HG02642 (cell line): ENCODE measurements around the gene NUCB2.
"Not testable (repeated sequence)": the region's sequence is repeated elsewhere in the genome, so short reads cannot be mapped to it uniquely, and the experiment has no call there.

Experiments
- ATAC-seq: cut with Tn5 transposase; IDR thresholded peaks from one replicate; pipeline ENCODE4 v1.9.1; 2021; ENCODE audit warnings: mild to moderate bottlenecking; ENCODE audit not compliant: unreplicated experiment, poor library complexity

NUCB2 gene

DNA sequence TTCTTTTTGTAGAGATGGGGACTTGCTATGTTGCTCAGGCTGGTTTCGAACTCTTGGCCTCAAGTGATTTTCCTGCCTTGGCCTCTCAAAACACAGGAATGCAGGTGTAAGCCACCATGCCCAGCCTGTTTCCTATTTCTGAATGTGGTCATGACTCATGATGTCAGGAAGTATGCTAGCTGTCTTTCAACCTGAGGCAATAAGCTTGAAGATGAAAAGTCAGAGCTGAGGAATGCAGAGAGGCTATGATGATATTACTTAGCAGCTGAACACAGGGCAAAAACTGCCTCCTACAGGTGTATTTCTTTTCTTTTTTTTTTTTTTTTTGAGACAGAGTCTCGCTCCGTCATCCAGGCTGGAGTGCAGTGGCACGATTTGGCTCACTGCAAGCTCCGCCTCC, 9.0 kb upstream of the NUCB2 start:
- ATAC-seq, result no peak

DNA sequence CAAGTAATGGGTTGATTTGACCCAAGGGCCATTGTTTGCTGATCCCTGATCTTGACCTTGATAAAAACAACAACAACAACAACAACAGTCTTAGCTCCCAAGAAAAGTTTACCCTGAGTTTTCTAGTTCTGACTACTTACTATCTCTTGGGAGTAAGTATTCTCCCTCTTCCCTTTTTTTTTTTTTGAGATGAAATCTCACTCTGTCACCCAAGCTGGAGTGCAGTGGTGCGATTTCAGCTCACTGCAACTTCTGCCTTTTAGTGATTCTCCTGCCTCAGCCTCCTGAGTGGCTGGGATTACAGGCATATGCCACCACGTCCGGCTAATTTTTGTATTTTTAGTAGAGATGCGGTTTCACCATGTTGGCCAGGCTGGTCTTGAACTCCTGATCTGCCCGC, 8.0 kb upstream of the NUCB2 start:
- ATAC-seq, result not testable (repeated sequence)

DNA sequence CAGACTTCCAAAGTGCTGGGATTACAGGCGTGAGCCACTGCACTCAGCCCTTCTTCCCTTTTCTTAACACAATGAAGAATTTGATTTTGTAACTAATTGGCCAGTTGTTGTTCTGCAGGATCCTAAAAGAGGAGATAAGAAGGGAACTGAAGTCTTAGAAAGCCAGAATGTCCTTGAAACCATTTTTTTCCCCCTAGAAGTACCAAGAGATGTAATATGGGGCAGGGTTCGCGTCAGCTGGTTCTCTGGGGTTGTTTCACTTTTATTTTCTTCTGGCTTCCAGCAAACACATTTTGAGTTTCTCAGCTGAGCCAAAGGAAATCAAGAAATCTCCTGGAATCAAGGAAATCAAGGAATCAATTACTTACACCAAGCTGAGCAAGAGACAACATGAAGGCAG, 7.6 kb upstream of the NUCB2 start:
- no peak for ATAC-seq

DNA sequence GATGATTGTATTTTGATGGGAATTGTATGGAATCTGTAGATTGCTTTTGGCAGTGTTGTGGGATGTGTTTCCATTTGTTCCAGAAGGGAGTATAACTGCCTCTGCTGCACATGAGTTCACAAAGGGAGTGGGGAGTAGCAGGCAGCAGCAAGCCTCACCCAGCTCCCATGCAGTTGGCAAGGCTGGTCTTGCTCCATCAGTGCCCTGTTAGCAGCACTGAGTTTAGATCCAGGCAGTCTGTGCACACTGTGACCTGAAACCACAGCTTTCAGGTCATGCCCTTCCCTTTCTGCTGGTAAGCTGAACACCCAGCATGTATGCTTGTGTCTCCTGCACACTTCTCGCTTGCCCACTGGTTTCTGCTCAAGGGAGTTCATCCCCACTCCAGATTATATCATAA, 3.7 kb upstream of the NUCB2 start:
- no peak for ATAC-seq

GRCh38 chr11:17273211-17273610, 3.3 kb upstream of the NUCB2 start:
- no peak for ATAC-seq

DNA sequence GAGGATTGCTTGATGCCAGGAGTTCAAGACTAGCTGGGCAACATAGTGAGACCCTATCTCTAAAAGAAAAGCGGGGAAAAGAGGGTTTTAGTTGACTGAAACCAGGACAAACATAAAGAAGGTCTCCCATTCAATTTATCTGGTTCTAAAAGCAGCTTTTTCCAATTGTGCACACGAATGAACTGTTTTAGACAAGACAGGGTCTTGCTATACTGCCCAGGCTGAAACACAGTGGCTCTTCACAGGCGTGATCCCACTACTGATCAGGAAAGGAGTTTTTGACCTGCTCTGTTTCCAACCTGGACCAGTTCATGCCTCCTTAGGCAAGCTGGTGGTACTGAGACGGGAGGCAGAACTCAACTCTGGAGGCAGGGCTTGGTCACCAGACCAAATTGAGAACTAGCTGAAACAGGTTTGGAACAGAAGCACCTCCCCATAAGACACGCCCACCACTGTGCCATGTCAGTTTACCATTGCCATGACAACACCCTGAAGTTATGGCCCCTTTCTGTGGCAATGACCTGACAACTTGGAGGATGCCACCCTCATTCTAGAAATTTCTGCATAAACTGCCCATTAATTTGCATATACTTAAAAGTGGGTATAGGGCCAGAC, 2.8 kb upstream of the NUCB2 start:
- no peak for ATAC-seq

- no peak for ATAC-seq
Observed at GRCh38 chr11:17275400-17276235, 921 bp upstream of the NUCB2 start.

DNA sequence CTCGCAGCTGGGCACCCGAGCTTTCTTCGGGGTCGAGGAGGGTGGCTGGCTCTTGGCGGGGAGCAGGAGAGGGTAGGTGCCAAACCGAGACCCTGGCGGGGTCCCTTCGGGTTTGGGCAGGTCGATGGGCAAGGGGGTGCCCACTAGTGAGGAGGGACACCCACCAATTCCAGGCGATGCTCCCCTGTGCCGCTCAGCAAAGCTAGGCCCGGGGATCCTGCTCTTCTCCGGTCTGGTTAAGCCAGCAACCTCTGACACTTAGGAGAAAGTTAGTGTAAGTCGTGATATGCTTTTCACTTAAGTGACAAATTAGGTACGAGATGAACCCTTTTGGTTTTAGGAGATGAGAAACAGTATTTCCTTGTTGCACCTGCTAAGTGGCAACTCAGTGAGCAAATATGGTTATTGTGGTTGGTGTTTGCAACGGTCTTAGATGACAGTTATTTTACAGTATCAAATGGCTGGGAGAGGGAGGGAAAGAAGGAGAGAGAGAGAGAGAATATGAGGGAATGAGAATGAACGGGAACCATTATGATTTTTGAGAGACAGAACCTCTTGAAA, 565 bp downstream of the NUCB2 start:
- peak; percentile 17 for ATAC-seq

GRCh38 chr11:17280494-17281127, 4.1 kb downstream of the NUCB2 start:
- ATAC-seq, result no peak

DNA sequence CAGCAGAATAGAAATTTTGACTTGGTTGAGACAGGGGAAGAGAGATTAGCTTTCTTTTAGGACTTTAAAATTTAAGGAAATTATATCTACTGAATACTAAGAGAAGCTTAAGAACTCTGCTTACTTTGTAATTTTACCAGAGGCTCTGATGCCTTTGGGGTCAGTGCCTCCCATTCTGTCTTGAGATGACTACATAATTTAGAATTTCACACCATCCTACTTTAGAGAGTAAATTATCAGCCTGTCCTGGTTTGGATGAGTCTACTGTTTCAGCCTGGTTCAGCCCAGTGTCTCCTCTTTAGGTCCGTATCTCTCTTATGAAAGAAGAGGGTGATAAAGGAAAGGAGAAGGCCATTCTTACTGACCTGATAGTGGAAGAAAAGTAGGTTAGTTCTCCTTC, 9.8 kb downstream of the NUCB2 start:
- ATAC-seq, result no peak

DNA sequence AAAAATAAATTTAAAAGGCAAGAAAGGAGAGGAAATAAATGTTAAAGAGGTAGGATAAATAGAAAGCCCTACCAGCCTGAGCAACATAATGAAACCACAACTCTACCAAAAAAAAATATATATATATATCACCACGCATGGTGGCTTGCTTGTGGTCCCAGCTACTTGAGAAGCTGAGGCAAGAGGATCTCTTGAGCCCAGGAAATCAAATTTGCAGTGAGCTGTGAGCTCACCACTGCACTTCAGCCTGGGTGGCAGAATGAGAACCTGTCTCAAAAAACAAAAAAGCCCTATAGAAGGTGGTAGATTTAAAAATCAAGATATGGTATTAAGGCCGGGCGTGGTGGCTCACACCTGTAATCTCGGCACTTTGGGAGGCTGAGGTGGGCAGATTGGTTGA, 10.5 kb downstream of the NUCB2 start:
- ATAC-seq, result no peak

GRCh38 chr11:17291710-17292109, 15.2 kb downstream of the NUCB2 start:
- no peak for ATAC-seq

DNA sequence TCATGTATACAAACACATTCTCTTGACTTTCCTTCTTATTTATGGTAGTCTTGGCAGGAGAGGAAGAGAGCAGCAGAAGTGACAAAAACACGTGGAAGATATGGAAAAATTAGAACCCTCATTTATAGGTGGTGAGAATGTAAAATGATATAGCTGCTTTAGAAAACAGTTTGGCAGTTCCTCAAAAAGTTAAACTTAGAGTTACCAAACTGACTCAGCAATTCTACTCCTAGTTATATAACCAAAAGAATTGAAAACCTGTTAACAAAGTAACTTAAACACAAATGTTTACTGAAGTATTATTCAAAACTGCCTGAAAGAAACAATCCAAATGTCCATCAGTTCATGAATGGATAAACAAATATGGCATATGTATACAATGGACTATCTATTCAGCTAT, 16.8 kb downstream of the NUCB2 start:
- ATAC-seq, result no peak

- peak; percentile 54 for ATAC-seq
Observed at GRCh38 chr11:17294033-17294432, 17.5 kb downstream of the NUCB2 start.

- ATAC-seq, result no peak
Observed at GRCh38 chr11:17296852-17297559, 20.5 kb downstream of the NUCB2 start.

- peak; percentile 85 for ATAC-seq
Observed at GRCh38 chr11:17298302-17298701, 21.8 kb downstream of the NUCB2 start.

GRCh38 chr11:17300372-17300771, 23.8 kb downstream of the NUCB2 start:
- ATAC-seq, result no peak

DNA sequence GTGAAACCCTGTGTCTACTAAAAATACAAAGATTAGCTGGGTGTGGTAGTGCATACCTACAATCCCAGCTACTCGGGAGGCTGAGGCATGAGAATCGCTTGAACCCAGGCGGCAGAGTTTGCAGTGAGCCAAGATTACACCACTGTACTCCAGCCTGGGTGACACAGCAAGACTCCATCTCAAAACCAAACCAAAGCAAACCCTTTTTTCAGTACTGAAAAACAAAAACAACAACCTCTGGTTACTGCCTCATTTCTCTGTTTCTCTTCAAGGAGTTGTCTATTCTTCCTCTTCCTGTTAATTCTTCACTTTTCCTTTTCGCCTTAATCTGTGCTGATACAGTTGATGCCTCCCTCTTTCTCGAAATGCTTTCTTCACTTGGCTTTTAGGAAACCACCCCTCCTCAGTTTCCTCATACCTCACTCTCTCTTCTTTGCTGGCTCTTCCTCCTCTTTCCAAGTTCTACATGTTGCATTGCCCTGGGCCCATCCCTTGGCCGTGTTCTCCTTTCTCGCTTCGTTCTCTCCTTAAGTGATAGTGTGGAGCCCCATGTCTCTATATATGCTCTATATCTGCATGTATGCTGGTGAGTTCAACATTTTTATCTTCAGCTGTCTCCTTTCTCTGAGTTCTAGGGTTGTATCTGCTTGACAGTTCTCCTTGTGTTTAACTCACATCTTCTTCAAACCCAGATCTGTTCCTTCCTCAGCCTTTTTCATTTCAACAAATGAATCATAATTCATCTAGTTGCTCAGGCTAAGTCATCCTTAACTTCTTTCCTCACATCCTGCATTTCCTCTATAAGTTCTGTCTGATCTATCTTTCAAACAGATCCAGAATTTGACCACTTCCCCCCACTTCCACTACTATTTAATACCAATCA, 37.1 kb downstream of the NUCB2 start:
- ATAC-seq, result no peak

DNA sequence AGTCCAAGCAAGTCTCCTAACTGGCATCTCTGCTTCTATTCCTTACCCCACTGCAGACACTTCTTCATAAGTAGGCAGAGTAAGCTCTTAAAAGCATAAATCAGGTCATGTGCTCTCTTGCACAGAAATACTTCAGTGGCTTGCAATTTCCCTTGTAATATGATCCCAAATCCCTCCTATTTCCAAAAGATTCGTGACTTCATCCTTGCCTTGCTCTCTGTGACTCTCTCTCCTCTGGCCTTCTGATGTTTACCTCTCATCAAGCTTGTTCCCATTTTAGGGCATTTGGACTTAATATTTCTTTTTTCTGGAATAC, 37.7 kb downstream of the NUCB2 start:
- no peak for ATAC-seq

DNA sequence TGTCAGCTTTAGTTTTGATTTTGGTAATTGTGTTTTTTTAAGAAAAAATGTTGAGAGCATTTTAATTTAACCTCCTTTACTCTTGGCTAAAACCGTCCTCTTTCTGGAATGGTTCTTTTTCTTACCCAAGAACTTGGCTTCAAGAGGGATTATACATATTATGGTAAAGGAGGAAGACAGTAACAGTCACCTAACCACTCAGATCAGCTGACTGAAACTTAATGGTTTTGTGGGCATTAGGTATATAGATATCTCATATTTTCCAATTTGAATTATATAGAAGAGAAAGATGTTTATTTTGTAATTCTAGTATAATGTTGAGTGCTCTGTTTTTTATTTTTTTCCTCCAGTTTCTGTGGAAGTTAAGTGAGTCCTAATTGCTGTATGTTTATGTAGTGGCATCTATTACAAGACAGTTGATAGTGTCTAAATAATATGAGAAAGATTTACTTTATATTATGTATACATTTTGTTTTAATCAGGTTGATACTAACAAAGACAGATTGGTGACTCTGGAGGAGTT, 38.4 kb downstream of the NUCB2 start:
- ATAC-seq, result no peak
